Glomerular visceral epithelial cell (primary cell): ENCODE data around the gene NPHP4.

ENCODE experiments used
- DNase-seq: peaks from one replicate; pipeline ENCODE4 v3.0.0-alpha.2; 2016; ENCODE audit errors: extremely low spot score

Gene NPHP4

GRCh38 chr1:5877683-5878530 lies 114.3 kb downstream of the NPHP4 start:
- no peak for DNase-seq

- DNase-seq, result no peak
Measured at GRCh38 chr1:5877001-5877400, 115.2 kb downstream of the NPHP4 start.

- DNase-seq, result no peak
Measured at GRCh38 chr1:5876094-5876650, 116.1 kb downstream of the NPHP4 start.

- DNase-seq, result no peak
Measured at GRCh38 chr1:5875345-5875910, 116.8 kb downstream of the NPHP4 start.

- no peak for DNase-seq
Measured at GRCh38 chr1:5874416-5875110, 117.7 kb downstream of the NPHP4 start.

GRCh38 chr1:5873556-5873955 lies 118.7 kb downstream of the NPHP4 start:
- no peak for DNase-seq

- DNase-seq, result no peak
Measured at GRCh38 chr1:5872886-5873285, 119.3 kb downstream of the NPHP4 start.

- no peak for DNase-seq
Measured at GRCh38 chr1:5868931-5869500, 123.2 kb downstream of the NPHP4 start.

GRCh38 chr1:5865774-5866173 lies 126.5 kb downstream of the NPHP4 start:
- DNase-seq, result no peak

- no peak for DNase-seq
Measured at GRCh38 chr1:5865056-5865455, 127.2 kb downstream of the NPHP4 start.

- DNase-seq, result no peak
Measured at GRCh38 chr1:5864256-5864655, 128.0 kb downstream of the NPHP4 start.

GRCh38 chr1:5863238-5863637 lies 129.0 kb downstream of the NPHP4 start:
- no peak for DNase-seq

- no peak for DNase-seq
Measured at GRCh38 chr1:5861871-5862825, 130.1 kb downstream of the NPHP4 start.

- no peak for DNase-seq
Measured at GRCh38 chr1:5860277-5860676, 131.9 kb downstream of the NPHP4 start.

- DNase-seq, result no peak
Measured at GRCh38 chr1:5859766-5860165, 132.5 kb downstream of the NPHP4 start.

GRCh38 chr1:5858844-5859407 lies 133.3 kb downstream of the NPHP4 start:
- DNase-seq, result no peak

GRCh38 chr1:5858246-5858645 lies 134.0 kb downstream of the NPHP4 start:
- DNase-seq, result no peak

GRCh38 chr1:5857508-5858090 lies 134.6 kb downstream of the NPHP4 start:
- no peak for DNase-seq

- no peak for DNase-seq
Measured at GRCh38 chr1:5857011-5857410, 135.2 kb downstream of the NPHP4 start.

- peak; percentile 13 for DNase-seq
Measured at GRCh38 chr1:5856246-5856815, 135.9 kb downstream of the NPHP4 start.
